Muscle layer of colon (tissue), 2 donors: ENCODE measurements around the gene CBX4.
"Not testable (repeated sequence)": the region's sequence is repeated elsewhere in the genome, so short reads cannot be mapped to it uniquely, and the experiment has no call there.

Source experiments
- H3K27ac ChIP-seq: one replicate; pipeline ENCODE4 v1.7.0; 2013; ENCODE audit warnings: low read depth, mild to moderate bottlenecking, low read length, moderate library complexity
- H3K27me3 ChIP-seq, 2 donors: one replicate each; pipeline ENCODE4 v1.7.0; 2013; ENCODE audit warnings: low read length in 2 of 2, mild to moderate bottlenecking in 2 of 2; ENCODE audit not compliant: insufficient read depth in 2 of 2, control insufficient read depth in 1 of 2
- H3K36me3 ChIP-seq: one replicate; pipeline ENCODE4 v1.7.0; 2013; ENCODE audit warnings: mild to moderate bottlenecking, low read length; ENCODE audit not compliant: insufficient read depth
- H3K4me1 ChIP-seq: one replicate; pipeline ENCODE4 v1.7.0; 2013; ENCODE audit warnings: mild to moderate bottlenecking, low read length; ENCODE audit not compliant: insufficient read depth
- H3K4me3 ChIP-seq, 2 donors: one replicate each; pipeline ENCODE4 v1.7.0; 2013; ENCODE audit warnings: low read length in 2 of 2, low read depth in 1 of 2, mild to moderate bottlenecking in 1 of 2, moderate library complexity in 1 of 2
- H3K9ac ChIP-seq: one replicate; pipeline ENCODE4 v1.7.0; 2013; ENCODE audit warnings: low read length
- H3K9me3 ChIP-seq: one replicate; pipeline ENCODE4 v1.7.0; 2013; ENCODE audit warnings: mild to moderate bottlenecking, low read length
- donor health status: abdominal sarcoma.
- donor health status: Adenocarcinoma of cecum.

Gene CBX4

GRCh38 chr17:79855331-79856124 is 16.3 kb upstream of the CBX4 start:
- Histone ChIP-seq H3K4me3 (no peak overlapping the region), H3K27me3 (peaks cover 0 to 20% of the 10 kb centered on the region in 2 donors), H3K9ac (no peak overlapping the region), H3K4me1 (no peaks in the 10 kb centered on the region), H3K9me3 (no peaks in the 10 kb centered on the region), H3K36me3 (no peaks in the 10 kb centered on the region), H3K27ac (no peak overlapping the region)

GRCh38 chr17:79854080-79855060 is 15.1 kb upstream of the CBX4 start:
- Histone ChIP-seq H3K27ac (no peak overlapping the region), H3K9me3 (no peaks in the 10 kb centered on the region), H3K27me3 (peaks cover 0 to 10% of the 10 kb centered on the region in 2 donors), H3K4me1 (no peaks in the 10 kb centered on the region), H3K36me3 (no peaks in the 10 kb centered on the region), H3K9ac (no peak overlapping the region), H3K4me3 (no peak overlapping the region)

GRCh38 chr17:79853168-79853567 is 13.9 kb upstream of the CBX4 start:
- H3K9me3 ChIP-seq, H3K4me3 ChIP-seq, H3K9ac ChIP-seq, H3K4me1 ChIP-seq, H3K27ac ChIP-seq, H3K27me3 ChIP-seq, H3K36me3 ChIP-seq: not testable (repeated sequence)

GRCh38 chr17:79852748-79853147 is 13.5 kb upstream of the CBX4 start:
- Histone ChIP-seq H3K9me3 (no peaks in the 10 kb centered on the region), H3K36me3 (no peaks in the 10 kb centered on the region), H3K27ac (no peak overlapping the region), H3K4me3 (no peak overlapping the region), H3K27me3 (peaks cover 0 to 6% of the 10 kb centered on the region in 2 donors), H3K4me1 (no peaks in the 10 kb centered on the region), H3K9ac (no peak overlapping the region)

- Histone ChIP-seq H3K4me1 (no peaks in the 10 kb centered on the region), H3K9me3 (no peaks in the 10 kb centered on the region), H3K9ac (no peak overlapping the region), H3K4me3 (no peak overlapping the region), H3K27ac (no peak overlapping the region), H3K36me3 (no peaks in the 10 kb centered on the region), H3K27me3 (peaks cover 0 to 6% of the 10 kb centered on the region in 2 donors)
Measured at GRCh38 chr17:79851461-79851817, 12.2 kb upstream of the CBX4 start.

- Histone ChIP-seq H3K27ac (no peak overlapping the region), H3K9me3 (no peaks in the 10 kb centered on the region), H3K4me1 (no peaks in the 10 kb centered on the region), H3K27me3 (peaks cover 0 to 5% of the 10 kb centered on the region in 2 donors), H3K36me3 (no peaks in the 10 kb centered on the region), H3K4me3 (no peak overlapping the region), H3K9ac (no peak overlapping the region)
Measured at GRCh38 chr17:79850571-79851460, 11.6 kb upstream of the CBX4 start.

GRCh38 chr17:79849953-79850352 is 10.7 kb upstream of the CBX4 start:
- Histone ChIP-seq H3K27me3 (no peaks in the 10 kb centered on the region), H3K4me1 (peaks cover 4% of the 10 kb centered on the region), H3K27ac (no peak overlapping the region), H3K9ac (no peak overlapping the region), H3K9me3 (no peaks in the 10 kb centered on the region), H3K4me3 (no peak overlapping the region), H3K36me3 (no peaks in the 10 kb centered on the region)

GRCh38 chr17:79848370-79848766 is 9.1 kb upstream of the CBX4 start:
- Histone ChIP-seq H3K9ac (no peak overlapping the region), H3K9me3 (no peaks in the 10 kb centered on the region), H3K4me1 (peaks cover 11% of the 10 kb centered on the region), H3K27ac (no peak overlapping the region), H3K36me3 (no peaks in the 10 kb centered on the region), H3K4me3 (no peak overlapping the region), H3K27me3 (peaks cover 0 to 6% of the 10 kb centered on the region in 2 donors)

GRCh38 chr17:79847698-79848369 is 8.6 kb upstream of the CBX4 start:
- no peaks in the 10 kb centered on the region for H3K9me3 ChIP-seq
- H3K4me3 ChIP-seq, result no peak overlapping the region
- no peak overlapping the region for H3K27ac ChIP-seq
- no peaks in the 10 kb centered on the region for H3K36me3 ChIP-seq
- H3K9ac ChIP-seq, result no peak overlapping the region
- peaks cover 3 to 12% of the 10 kb centered on the region in 2 donors for H3K27me3 ChIP-seq
- H3K4me1 ChIP-seq, result peaks cover 16% of the 10 kb centered on the region

GRCh38 chr17:79845601-79845949 is 6.3 kb upstream of the CBX4 start:
- Histone ChIP-seq H3K9me3 (no peaks in the 10 kb centered on the region), H3K4me3 (no peak overlapping the region), H3K4me1 (peaks cover 29% of the 10 kb centered on the region), H3K36me3 (no peaks in the 10 kb centered on the region), H3K27ac (no peak overlapping the region), H3K27me3 (peaks cover 24 to 34% of the 10 kb centered on the region in 2 donors), H3K9ac (no peak overlapping the region)
